ENCODE measurements around the gene CASQ2.

CASQ2 gene

GRCh38 chr1:115705085-115705951 is 63.2 kb downstream of the CASQ2 start:
- Histone ChIP-seq H3K27ac (replicated peaks; ENCODE audit: low read length) (peak overlapping the region; percentile 82), H3K14ac (ENCODE audit: low read length) (no peak overlapping the region), H2BK12ac (ENCODE audit: low read length) (no peak overlapping the region), H3K23ac (ENCODE audit: low read depth, low read length, poor library complexity) (no peak overlapping the region), H2AK5ac (ENCODE audit: low read depth, low read length) (no peak overlapping the region), H3K36me3 (replicated peaks in 1 of 2; ENCODE audit: control insufficient read depth in 2 of 2, insufficient read depth in 2 of 2, low read length in 2 of 2) (no peaks in the 10 kb centered on the region), H3K79me1 (ENCODE audit: low read depth, low read length) (no peaks in the 10 kb centered on the region), H2BK120ac (ENCODE audit: low read depth, low read length) (no peak overlapping the region), H2BK15ac (ENCODE audit: low read length) (no peak overlapping the region), H3K9ac (ENCODE audit: low read depth, low read length, poor library complexity) (no peak overlapping the region), H3K4ac (ENCODE audit: low read length) (no peak overlapping the region), H2BK5ac (ENCODE audit: low read length) (peak overlapping the region; percentile 58), H4K91ac (ENCODE audit: low read depth, low read length, poor library complexity) (no peak overlapping the region), H3K18ac (ENCODE audit: low read length) (peak overlapping the region; percentile 64), H3K4me2 (ENCODE audit: insufficient read depth, low read length, poor library complexity, severe bottlenecking) (no peak overlapping the region), H3K9me3 (replicated peaks in 1 of 2; ENCODE audit: control insufficient read depth in 2 of 2, insufficient read depth in 1 of 2, low read depth in 1 of 2, low read length in 2 of 2) (no peaks in the 10 kb centered on the region), H2AFZ (ENCODE audit: low read length) (no peak overlapping the region), H4K8ac (ENCODE audit: low read depth, low read length) (no peak overlapping the region), H3K4me3 (ENCODE audit: low read length in 2 of 2) (no peak overlapping the region), H3K4me1 (ENCODE audit: control insufficient read depth in 2 of 2, insufficient read depth in 1 of 2, low read depth in 1 of 2, low read length in 2 of 2) (peaks cover 5 to 14% of the 10 kb centered on the region in 2 donors), H3K27me3 (ENCODE audit: control insufficient read depth in 3 of 3, insufficient read depth in 3 of 3, low read depth in 1 of 3, low read length in 3 of 3) (no peaks in the 10 kb centered on the region)
- no CpG with 5 or more reads among the region's 12 CpGs for WGBS, 2 donors (ENCODE audit: extremely low coverage in 2 of 2, insufficient read length in 2 of 2, insufficient replicate concordance in 1 of 2)
- no peak for DNase-seq (ENCODE audit: low spot score)

GRCh38 chr1:115702959-115703358 is 65.6 kb downstream of the CASQ2 start:
- H3K4me3 ChIP-seq (ENCODE audit: low read length in 2 of 2), result no peak overlapping the region
- peak overlapping the region; percentile 45 for H3K18ac ChIP-seq (ENCODE audit: low read length)
- H2BK15ac ChIP-seq (ENCODE audit: low read length), result no peak overlapping the region
- H3K79me1 ChIP-seq (ENCODE audit: low read depth, low read length), result no peaks in the 10 kb centered on the region
- H3K4me1 ChIP-seq (ENCODE audit: control insufficient read depth in 2 of 2, insufficient read depth in 1 of 2, low read depth in 1 of 2, low read length in 2 of 2), result peaks cover 5 to 14% of the 10 kb centered on the region in 2 donors
- H2BK12ac ChIP-seq (ENCODE audit: low read length), result no peak overlapping the region
- H3K27me3 ChIP-seq (ENCODE audit: control insufficient read depth in 3 of 3, insufficient read depth in 3 of 3, low read depth in 1 of 3, low read length in 3 of 3), result no peaks in the 10 kb centered on the region
- H3K9ac ChIP-seq (ENCODE audit: low read depth, low read length, poor library complexity), result no peak overlapping the region
- H2AFZ ChIP-seq (ENCODE audit: low read length), result no peak overlapping the region
- H3K4me2 ChIP-seq (ENCODE audit: insufficient read depth, low read length, poor library complexity, severe bottlenecking), result no peak overlapping the region
- no peak overlapping the region for H3K23ac ChIP-seq (ENCODE audit: low read depth, low read length, poor library complexity)
- no peak for DNase-seq (ENCODE audit: low spot score)
- no peak overlapping the region for H2BK120ac ChIP-seq (ENCODE audit: low read depth, low read length)
- no peak overlapping the region for H2BK5ac ChIP-seq (ENCODE audit: low read length)
- H4K91ac ChIP-seq (ENCODE audit: low read depth, low read length, poor library complexity), result no peak overlapping the region
- WGBS, 2 donors (ENCODE audit: extremely low coverage in 2 of 2, insufficient read length in 2 of 2, insufficient replicate concordance in 1 of 2), result no CpG with 5 or more reads among the region's 3 CpGs
- no peak overlapping the region for H2AK5ac ChIP-seq (ENCODE audit: low read depth, low read length)
- H4K8ac ChIP-seq (ENCODE audit: low read depth, low read length), result no peak overlapping the region
- no peaks in the 10 kb centered on the region for H3K9me3 ChIP-seq (replicated peaks in 1 of 2; ENCODE audit: control insufficient read depth in 2 of 2, insufficient read depth in 1 of 2, low read depth in 1 of 2, low read length in 2 of 2)
- H3K27ac ChIP-seq (replicated peaks; ENCODE audit: low read length), result no peak overlapping the region
- no peak overlapping the region for H3K14ac ChIP-seq (ENCODE audit: low read length)
- H3K36me3 ChIP-seq (replicated peaks in 1 of 2; ENCODE audit: control insufficient read depth in 2 of 2, insufficient read depth in 2 of 2, low read length in 2 of 2), result no peaks in the 10 kb centered on the region
- no peak overlapping the region for H3K4ac ChIP-seq (ENCODE audit: low read length)

- no peak overlapping the region for H3K18ac ChIP-seq (ENCODE audit: low read length)
- H2BK15ac ChIP-seq (ENCODE audit: low read length), result no peak overlapping the region
- WGBS, 2 donors (ENCODE audit: extremely low coverage in 2 of 2, insufficient read length in 2 of 2, insufficient replicate concordance in 1 of 2), result no CpG with 5 or more reads among the region's 3 CpGs
- no peaks in the 10 kb centered on the region for H3K36me3 ChIP-seq (replicated peaks in 1 of 2; ENCODE audit: control insufficient read depth in 2 of 2, insufficient read depth in 2 of 2, low read length in 2 of 2)
- no peak overlapping the region for H4K8ac ChIP-seq (ENCODE audit: low read depth, low read length)
- H2BK120ac ChIP-seq (ENCODE audit: low read depth, low read length), result no peak overlapping the region
- H3K23ac ChIP-seq (ENCODE audit: low read depth, low read length, poor library complexity), result no peak overlapping the region
- no peak overlapping the region for H3K4me2 ChIP-seq (ENCODE audit: insufficient read depth, low read length, poor library complexity, severe bottlenecking)
- H2AFZ ChIP-seq (ENCODE audit: low read length), result no peak overlapping the region
- H2BK5ac ChIP-seq (ENCODE audit: low read length), result no peak overlapping the region
- H2BK12ac ChIP-seq (ENCODE audit: low read length), result no peak overlapping the region
- no peak overlapping the region for H3K14ac ChIP-seq (ENCODE audit: low read length)
- H4K91ac ChIP-seq (ENCODE audit: low read depth, low read length, poor library complexity), result no peak overlapping the region
- H3K4me3 ChIP-seq (ENCODE audit: low read length in 2 of 2), result no peak overlapping the region
- no peak overlapping the region for H3K4ac ChIP-seq (ENCODE audit: low read length)
- H3K27ac ChIP-seq (replicated peaks; ENCODE audit: low read length), result no peak overlapping the region
- H3K27me3 ChIP-seq (ENCODE audit: control insufficient read depth in 3 of 3, insufficient read depth in 3 of 3, low read depth in 1 of 3, low read length in 3 of 3), result no peaks in the 10 kb centered on the region
- no peak overlapping the region for H3K9ac ChIP-seq (ENCODE audit: low read depth, low read length, poor library complexity)
- H3K4me1 ChIP-seq (ENCODE audit: control insufficient read depth in 2 of 2, insufficient read depth in 1 of 2, low read depth in 1 of 2, low read length in 2 of 2), result peaks cover 2 to 9% of the 10 kb centered on the region in 2 donors
- H2AK5ac ChIP-seq (ENCODE audit: low read depth, low read length), result no peak overlapping the region
- DNase-seq (ENCODE audit: low spot score), result no peak
- H3K9me3 ChIP-seq (replicated peaks in 1 of 2; ENCODE audit: control insufficient read depth in 2 of 2, insufficient read depth in 1 of 2, low read depth in 1 of 2, low read length in 2 of 2), result no peaks in the 10 kb centered on the region
- no peaks in the 10 kb centered on the region for H3K79me1 ChIP-seq (ENCODE audit: low read depth, low read length)
These were observed 67.4 kb downstream of the CASQ2 start for GRCh38 chr1:115701090-115701489.

- no peaks in the 10 kb centered on the region for H3K27me3 ChIP-seq (ENCODE audit: control insufficient read depth in 3 of 3, insufficient read depth in 3 of 3, low read depth in 1 of 3, low read length in 3 of 3)
- H4K8ac ChIP-seq (ENCODE audit: low read depth, low read length), result no peak overlapping the region
- no peak overlapping the region for H3K4ac ChIP-seq (ENCODE audit: low read length)
- no peak overlapping the region for H2AFZ ChIP-seq (ENCODE audit: low read length)
- peaks cover 1 to 3% of the 10 kb centered on the region in 2 donors for H3K36me3 ChIP-seq (replicated peaks in 1 of 2; ENCODE audit: control insufficient read depth in 2 of 2, insufficient read depth in 2 of 2, low read length in 2 of 2)
- no peak overlapping the region for H2BK12ac ChIP-seq (ENCODE audit: low read length)
- no peak overlapping the region for H3K4me3 ChIP-seq (ENCODE audit: low read length in 2 of 2)
- no peak overlapping the region for H2BK15ac ChIP-seq (ENCODE audit: low read length)
- H3K14ac ChIP-seq (ENCODE audit: low read length), result no peak overlapping the region
- no peak overlapping the region for H2BK5ac ChIP-seq (ENCODE audit: low read length)
- no peak overlapping the region for H3K4me2 ChIP-seq (ENCODE audit: insufficient read depth, low read length, poor library complexity, severe bottlenecking)
- H3K4me1 ChIP-seq (ENCODE audit: control insufficient read depth in 2 of 2, insufficient read depth in 1 of 2, low read depth in 1 of 2, low read length in 2 of 2), result peaks cover 0 to 7% of the 10 kb centered on the region in 2 donors
- H3K9ac ChIP-seq (ENCODE audit: low read depth, low read length, poor library complexity), result no peak overlapping the region
- H3K23ac ChIP-seq (ENCODE audit: low read depth, low read length, poor library complexity), result no peak overlapping the region
- H3K9me3 ChIP-seq (replicated peaks in 1 of 2; ENCODE audit: control insufficient read depth in 2 of 2, insufficient read depth in 1 of 2, low read depth in 1 of 2, low read length in 2 of 2), result no peaks in the 10 kb centered on the region
- WGBS, 2 donors (ENCODE audit: extremely low coverage in 2 of 2, insufficient read length in 2 of 2, insufficient replicate concordance in 1 of 2), result no CpG with 5 or more reads among the region's 1 CpG
- no peak overlapping the region for H3K27ac ChIP-seq (replicated peaks; ENCODE audit: low read length)
- DNase-seq (ENCODE audit: low spot score), result no peak
- H2AK5ac ChIP-seq (ENCODE audit: low read depth, low read length), result no peak overlapping the region
- no peaks in the 10 kb centered on the region for H3K79me1 ChIP-seq (ENCODE audit: low read depth, low read length)
- no peak overlapping the region for H3K18ac ChIP-seq (ENCODE audit: low read length)
- H2BK120ac ChIP-seq (ENCODE audit: low read depth, low read length), result no peak overlapping the region
- no peak overlapping the region for H4K91ac ChIP-seq (ENCODE audit: low read depth, low read length, poor library complexity)
These were observed 70.9 kb downstream of the CASQ2 start for GRCh38 chr1:115697619-115698018.

All from neuronal stem cell (in vitro differentiated cells).